Sigmoid colon (tissue), 4 donors: ENCODE results near the gene CHAT.

ENCODE experiments used
- CTCF ChIP-seq, 4 experiments: fragments of 450-650 bp in 3 of 4; fragments of 200-600 bp in 1 of 4; IDR thresholded peaks; one replicate each; pipeline ENCODE4 v1.5.1; 2016 to 2019; ENCODE audit warnings: antibody characterized with exemption in 4 of 4, mild to moderate bottlenecking in 3 of 4, moderate library complexity in 2 of 4
- EP300 ChIP-seq, 4 donors: sonication (generic); formaldehyde crosslinking; IDR thresholded peaks; one replicate each; pipeline ENCODE4 v1.6.1; 2017; ENCODE audit warnings: antibody characterized with exemption in 4 of 4

GRCh38 chr10:49598164-49598856, 15.5 kb upstream of the CHAT start:
- no peak for TF ChIP-seq CTCF (IDR thresholded peaks at IDR 0.05)
- TF ChIP-seq EP300 (IDR thresholded peaks at IDR 0.05): no peak
